Measurements from ENCODE around the gene LSM12. TPM values are rescaled to one million over a fixed set of nuclear protein-coding genes. Genes with fewer than 3 reads are reported as not detected.

LSM12 gene
- total RNA-seq, 4 donors from 2014 or later: 24.5 to 49.8 (median 37.1) TPM

- Histone ChIP-seq H3K4me1 (peaks cover 0 to 4% of the 10 kb centered on the region in 2 donors), H3K27ac (no peak overlapping the region), H3K36me3 (no peaks in the 10 kb centered on the region), H3K27me3 (peaks cover 0 to 5% of the 10 kb centered on the region in 2 donors), H3K9me3 (no peaks in the 10 kb centered on the region), H3K4me3 (no peak overlapping the region)
- TF ChIP-seq CTCF (IDR thresholded peaks at IDR 0.05): no peak
- TF ChIP-seq POLR2A (IDR thresholded peaks at IDR 0.05): no peak
- DNase-seq: no peak
- intact Hi-C loops (cut with DNase I; ENCODE audit: low total_unique reads): no loop called here
These were observed 71.4 kb downstream of the LSM12 start for GRCh38 chr17:43995150-43995471.

DNA sequence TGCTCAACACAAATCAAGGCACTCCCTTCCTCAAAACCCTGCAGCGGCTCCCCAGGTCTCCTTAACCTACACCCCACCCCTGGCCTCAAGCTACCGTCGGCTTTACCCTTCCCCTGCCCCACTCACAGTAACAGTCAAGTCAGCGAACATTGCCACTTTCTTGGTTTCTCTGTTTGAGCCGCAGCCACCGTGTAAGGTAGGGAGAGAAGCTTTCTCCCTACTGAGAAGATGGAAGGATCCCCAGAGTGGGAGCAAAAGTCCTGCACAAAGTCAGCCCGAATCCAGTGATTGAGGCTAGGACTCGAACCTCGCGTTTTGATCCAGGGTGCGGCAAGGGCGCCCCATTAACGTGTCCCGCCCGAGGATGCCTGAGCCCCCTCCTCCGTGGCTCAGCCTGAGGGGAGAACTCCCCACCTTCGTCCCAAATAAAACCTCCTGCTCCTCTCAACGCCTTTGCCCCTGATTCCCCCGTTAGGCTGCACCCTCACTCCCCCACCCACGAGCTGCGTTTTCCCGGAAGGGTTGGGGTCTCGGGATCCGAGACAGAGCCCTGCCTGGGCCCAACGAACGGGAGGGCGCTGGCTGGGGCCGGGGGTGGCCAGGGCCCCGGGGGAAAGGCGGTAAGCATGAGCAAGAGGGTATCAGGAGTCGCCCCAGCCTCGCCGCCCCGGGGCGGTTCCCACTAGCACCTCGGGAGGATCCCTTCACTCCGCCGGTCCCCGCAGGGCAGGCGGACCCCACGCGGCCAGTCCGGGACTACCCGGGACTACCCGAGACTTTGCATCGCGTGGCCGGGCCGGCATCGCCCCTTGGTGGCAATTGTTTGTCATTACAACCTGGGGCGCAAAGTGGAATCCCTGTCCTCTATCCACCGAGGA lies 72.0 kb downstream of the LSM12 start:
- Histone ChIP-seq H3K36me3 (no peaks in the 10 kb centered on the region), H3K4me1 (peaks cover 0 to 4% of the 10 kb centered on the region in 2 donors), H3K4me3 (peak overlapping the region; percentile 17 to 39), H3K27ac (no peak overlapping the region), H3K27me3 (peaks cover 0 to 5% of the 10 kb centered on the region in 2 donors), H3K9me3 (no peaks in the 10 kb centered on the region)
- peak; percentile 54 to 65 for DNase-seq
- intact Hi-C loops (cut with DNase I; ENCODE audit: low total_unique reads): no loop called here
- no peak for TF ChIP-seq POLR2A (IDR thresholded peaks at IDR 0.05)
- TF ChIP-seq CTCF (IDR thresholded peaks at IDR 0.05): peak; percentile 65 to 84 (median 78)

- TF ChIP-seq CTCF (IDR thresholded peaks at IDR 0.05) (no peak), POLR2A (IDR thresholded peaks at IDR 0.05) (no peak)
- Histone ChIP-seq H3K36me3 (no peaks in the 10 kb centered on the region), H3K27me3 (peaks cover 0 to 5% of the 10 kb centered on the region in 2 donors), H3K9me3 (no peaks in the 10 kb centered on the region), H3K27ac (no peak overlapping the region), H3K4me3 (no peak overlapping the region), H3K4me1 (peaks cover 0 to 4% of the 10 kb centered on the region in 2 donors)
- no peak for DNase-seq
- intact Hi-C loops (cut with DNase I; ENCODE audit: low total_unique reads): no loop called here
These were observed 73.8 kb downstream of the LSM12 start for GRCh38 chr17:43992641-43993040.

GRCh38 chr17:43988301-43988700 lies 78.2 kb downstream of the LSM12 start:
- Histone ChIP-seq H3K4me1 (peaks cover 0 to 8% of the 10 kb centered on the region in 2 donors), H3K27me3 (peaks cover 4 to 20% of the 10 kb centered on the region in 2 donors), H3K9me3 (no peaks in the 10 kb centered on the region), H3K4me3 (no peak overlapping the region), H3K27ac (no peak overlapping the region), H3K36me3 (no peaks in the 10 kb centered on the region)
- no peak for TF ChIP-seq CTCF (IDR thresholded peaks at IDR 0.05)
- TF ChIP-seq POLR2A (IDR thresholded peaks at IDR 0.05): no peak
- no peak for DNase-seq
- intact Hi-C loops (cut with DNase I; ENCODE audit: low total_unique reads): no loop called here

Measured in uterus (tissue), 4 donors.